H1 (cell line): ENCODE results near the gene LAP3. TPM values are rescaled to one million over a fixed set of nuclear protein-coding genes. Genes with fewer than 3 reads are reported as not detected.

Experiments used
- CTCF ChIA-PET: fragments of 300-600 bp; sonication (Branson Sonifier 250); formaldehyde crosslinking; loops from one replicate; lab custom pipeline; 2021; ENCODE audit not compliant: partially characterized antibody; lab: Charles Lee
- POLR2A ChIA-PET: fragments of 300-600 bp; sonication (Branson Sonifier 250); formaldehyde crosslinking; loops from one replicate; lab custom pipeline; 2021; ENCODE audit warnings: inconsistent platforms; ENCODE audit not compliant: partially characterized antibody; lab: Charles Lee
- DNase-seq, 2 experiments: peaks; one replicate each; pipeline versions ENCODE4 v3.0.0 to v3.0.0-alpha.2; 2010 to 2022; ENCODE audit warnings: low spot score in 2 of 2, low read depth in 1 of 2, mixed read lengths in 1 of 2
- FAIRE-seq: peaks from 2 replicates; lab custom pipeline; 2011; peaks lifted over from hg19 to GRCh38; lab: Jason Lieb, UNC
- H2AFZ ChIP-seq: 2 replicates; pipeline ENCODE4 v1.8.1; 2012; ENCODE audit warnings: low read length, inconsistent platforms
- H2AK5ac ChIP-seq: 2 replicates; pipeline ENCODE4 v1.6.1; 2013; ENCODE audit warnings: low read depth, low read length
- H2BK120ac ChIP-seq: replicated peaks from 2 replicates; pipeline ENCODE3; 2013; ENCODE audit warnings: low read depth, low read length, inconsistent platforms
- H2BK12ac ChIP-seq: 2 replicates; pipeline ENCODE4 v1.6.1; 2013; ENCODE audit warnings: low read depth, low read length
- H2BK15ac ChIP-seq: 2 replicates; pipeline ENCODE4 v1.6.1; 2013; ENCODE audit warnings: low read length
- H2BK20ac ChIP-seq: 2 replicates; pipeline ENCODE4 v1.6.1; 2013; ENCODE audit warnings: low read length
- H2BK5ac ChIP-seq: 2 replicates; pipeline ENCODE4 v1.6.1; 2013; ENCODE audit warnings: low read depth, low read length
- H3K14ac ChIP-seq: 2 replicates; pipeline ENCODE4 v1.6.1; 2013; ENCODE audit warnings: inconsistent platforms; ENCODE audit not compliant: insufficient read length
- H3K18ac ChIP-seq: 2 replicates; pipeline ENCODE4 v1.6.1; 2013; ENCODE audit warnings: low read length; ENCODE audit errors: extremely low read depth
- H3K23ac ChIP-seq: 2 replicates; pipeline ENCODE4 v1.6.1; 2013; ENCODE audit warnings: inconsistent platforms; ENCODE audit not compliant: insufficient read length
- H3K23me2 ChIP-seq: 2 replicates; pipeline ENCODE4 v1.6.1; 2013; ENCODE audit warnings: low read depth, low read length
- H3K27ac ChIP-seq: 2 replicates; pipeline ENCODE4 v1.6.1; 2011; ENCODE audit warnings: low read depth, low read length, inconsistent platforms
- H3K27me3 ChIP-seq, 4 experiments: replicated peaks in 1 of 4; 1 replicate in 1 of 4; 2 replicates in 3 of 4; pipeline versions ENCODE4 v1.6.1 to v1.8.1; 2011 to 2013; ENCODE audit warnings: low read length in 3 of 4, mild to moderate bottlenecking in 3 of 4, inconsistent platforms in 2 of 4, mixed read lengths in 2 of 4, moderate library complexity in 1 of 4; ENCODE audit not compliant: control insufficient read depth in 3 of 4, insufficient read depth in 3 of 4; ENCODE audit errors: extremely low read depth in 1 of 4
- H3K36me3 ChIP-seq, 4 experiments: 2 replicates each; pipeline versions ENCODE4 v1.6.1 to v1.8.1; 2011 to 2013; ENCODE audit warnings: mild to moderate bottlenecking in 4 of 4, low read length in 3 of 4, moderate library complexity in 2 of 4, control low read depth in 1 of 4, inconsistent platforms in 1 of 4; ENCODE audit not compliant: insufficient read depth in 4 of 4, control insufficient read depth in 2 of 4
- H3K4ac ChIP-seq: replicated peaks from 2 replicates; pipeline ENCODE3; 2013; ENCODE audit warnings: low read length, low read depth, mixed read lengths, inconsistent platforms; ENCODE audit not compliant: insufficient read length
- H3K4me1 ChIP-seq, 4 experiments: replicated peaks in 1 of 4; 1 replicate in 1 of 4; 2 replicates in 3 of 4; pipeline versions ENCODE4 v1.6.1 to v1.8.1; 2011 to 2013; ENCODE audit warnings: low read length in 3 of 4, inconsistent platforms in 2 of 4, mixed read lengths in 1 of 4; ENCODE audit not compliant: insufficient read depth in 4 of 4, control insufficient read depth in 3 of 4
- H3K4me2 ChIP-seq, 2 experiments: 2 replicates each; pipeline versions ENCODE4 v1.6.1 to v1.8.1; 2011 to 2013; ENCODE audit warnings: low read depth in 2 of 2, low read length in 2 of 2, control low read depth in 1 of 2, inconsistent platforms in 1 of 2, mild to moderate bottlenecking in 1 of 2; ENCODE audit not compliant: insufficient read depth in 1 of 2
- H3K4me3 ChIP-seq, 4 experiments: fragments of 200-600, 300-600 bp in 1 of 4; sonication (generic), shearing (Covaris generic), sonication (Bioruptor Twin) in 1 of 4; 2 replicates each; pipeline versions ENCODE4 v1.5.1 to v1.8.1; 2011 to 2016; ENCODE audit warnings: low read length in 4 of 4, low read depth in 3 of 4, control low read depth in 2 of 4, inconsistent platforms in 2 of 4, mild to moderate bottlenecking in 2 of 4, mixed read lengths in 1 of 4, moderate library complexity in 1 of 4; ENCODE audit not compliant: insufficient read depth in 2 of 4; ENCODE audit errors: extremely low read depth in 1 of 4
- H3K56ac ChIP-seq: replicated peaks from 2 replicates; pipeline ENCODE3; 2013; ENCODE audit warnings: low read depth, mild to moderate bottlenecking, mixed read lengths, low read length, inconsistent platforms; ENCODE audit not compliant: insufficient read length
- H3K79me1 ChIP-seq: 2 replicates; pipeline ENCODE4 v1.6.1; 2013; ENCODE audit warnings: low read depth, low read length, control low read depth
- H3K79me2 ChIP-seq, 2 experiments: 2 replicates each; pipeline versions ENCODE4 v1.6.1 to v1.8.1; 2012 to 2013; ENCODE audit warnings: low read length in 2 of 2, mild to moderate bottlenecking in 2 of 2, inconsistent platforms in 1 of 2; ENCODE audit not compliant: insufficient read depth in 2 of 2, control insufficient read depth in 1 of 2
- H3K9ac ChIP-seq, 4 experiments: replicated peaks in 1 of 4; 1 replicate in 1 of 4; 2 replicates in 3 of 4; pipeline versions ENCODE4 v1.6.1 to v1.8.1; 2011 to 2013; ENCODE audit warnings: low read depth in 3 of 4, low read length in 3 of 4, control low read depth in 2 of 4, mild to moderate bottlenecking in 2 of 4, moderate library complexity in 2 of 4, inconsistent platforms in 1 of 4; ENCODE audit errors: extremely low read depth in 1 of 4
- H3K9me3 ChIP-seq, 2 experiments: 2 replicates each; pipeline versions ENCODE4 v1.6.1 to v1.8.1; 2012 to 2013; ENCODE audit warnings: mild to moderate bottlenecking in 2 of 2, moderate library complexity in 2 of 2, control low read depth in 1 of 2, inconsistent platforms in 1 of 2, low read depth in 1 of 2, low read length in 1 of 2, mixed read lengths in 1 of 2; ENCODE audit not compliant: insufficient read depth in 2 of 2
- H4K20me1 ChIP-seq, 2 experiments: replicated peaks in 1 of 2; 2 replicates each; pipeline versions ENCODE3 to v1.8.1; 2011 to 2013; ENCODE audit warnings: inconsistent platforms in 2 of 2, low read length in 2 of 2, mild to moderate bottlenecking in 1 of 2; ENCODE audit not compliant: insufficient read depth in 2 of 2, control insufficient read depth in 1 of 2
- H4K5ac ChIP-seq: 2 replicates; pipeline ENCODE4 v1.6.1; 2013; ENCODE audit warnings: low read length, low read depth, mixed read lengths, inconsistent platforms; ENCODE audit not compliant: insufficient read length
- H4K8ac ChIP-seq: 2 replicates; pipeline ENCODE4 v1.8.0; 2013; ENCODE audit warnings: mild to moderate bottlenecking, moderate library complexity, low read length, inconsistent platforms; ENCODE audit not compliant: insufficient read depth; ENCODE audit errors: extremely low read depth
- H4K91ac ChIP-seq: replicated peaks from 2 replicates; pipeline ENCODE3; 2013; ENCODE audit warnings: low read length, mixed read lengths, inconsistent platforms; ENCODE audit not compliant: insufficient read length
- JUND ChIP-seq: IDR thresholded peaks from 2 replicates; pipeline ENCODE4 v1.6.1; 2011; ENCODE audit warnings: mild to moderate bottlenecking, improper control_type of control experiment, low read length
- KDM4A ChIP-seq: IDR thresholded peaks from one replicate; pipeline ENCODE4 v1.7.1; 2012; ENCODE audit warnings: low read depth, mild to moderate bottlenecking, moderate library complexity, low read length, inconsistent platforms; ENCODE audit not compliant: severe bottlenecking
- WGBS, 2 experiments: shearing (Covaris generic) in 1 of 2; methylation state at CpG; one replicate each; pipeline versions ENCODE4 v1.1.6 to v1.1.7; 2013 to 2015; ENCODE audit warnings: low lambda C conversion rate in 2 of 2, mixed read lengths in 2 of 2, inconsistent platforms in 1 of 2, low coverage in 1 of 2, missing lambda C conversion rate in 1 of 2; ENCODE audit not compliant: insufficient replicate concordance in 2 of 2, insufficient coverage in 1 of 2, insufficient read length in 1 of 2; ENCODE audit errors: extremely low coverage in 1 of 2, missing lambda C conversion rate in 1 of 2; 5-methylcytosine and 5-hydroxymethylcytosine counted together
- polyA plus RNA-seq, 7 experiments: library from polyadenylated mRNA; depleted of rRNA in 3 of 7; stranded (reverse) in 5 of 7; unstranded in 2 of 7; fragments of >200 nt in 5 of 7; fragments of 200-250 nt in 2 of 7; gene quantifications; 1 replicate in 5 of 7; 2 replicates in 1 of 7; 4 replicates in 1 of 7; pipeline versions ENCODE4 v1.2.1 to v1.2.3, GENCODE V29; 2011 to 2013; ENCODE audit warnings: missing spikeins in 2 of 7, mixed read lengths in 2 of 7
- total RNA-seq: library from RNA; stranded (reverse); fragmentation: NEBNext Ultra II Directional; extraction: Animal tissue kit (Norgen Biotek cat#: 25700); gene quantifications from 2 replicates; pipeline ENCODE4 v1.2.1, GENCODE V29; 2021

The LAP3 gene
- total and polyA plus RNA-seq, 2 of the 8 experiments (the other 6 are each of a cell fraction or from before 2014, with no cell fraction given) = 28.3 to 50.9 TPM

- no peak overlapping the region for H3K23ac ChIP-seq
- no peak overlapping the region for H2AK5ac ChIP-seq
- no peak overlapping the region for H3K56ac ChIP-seq
- ChIA-PET POLR2A (no interaction called here), CTCF (no interaction called here)
- no peak overlapping the region for H4K91ac ChIP-seq
- no peak overlapping the region for H2BK12ac ChIP-seq
- H2BK5ac ChIP-seq = no peak overlapping the region
- no peak overlapping the region for H2BK20ac ChIP-seq
- no peak overlapping the region for H3K18ac ChIP-seq
- H2BK120ac ChIP-seq = no peak overlapping the region
- no peaks in the 10 kb centered on the region for H3K4me1 ChIP-seq
- no peak overlapping the region; the same call in 1 of the 2 replicates for H4K8ac ChIP-seq
- H3K27ac ChIP-seq = no peak overlapping the region
- no peaks in the 10 kb centered on the region for H3K36me3 ChIP-seq
- H3K4ac ChIP-seq = no peak overlapping the region
- no peak overlapping the region for H3K4me3 ChIP-seq
- H3K9ac ChIP-seq = no peak overlapping the region
- no peaks in the 10 kb centered on the region for H3K79me1 ChIP-seq
- no peaks in the 10 kb centered on the region for H3K79me2 ChIP-seq
- no peak for DNase-seq
- no peaks in the 10 kb centered on the region; the same call in 1 of the 2 replicates for H3K23me2 ChIP-seq
- 89% methylated on average over 2 of the region's 2 CpGs; no CpG with 5 or more reads in 1 of the 2 experiments for WGBS, 2 experiments
- no peak overlapping the region for H2AFZ ChIP-seq
- H4K20me1 ChIP-seq = peaks cover 0 to 4% of the 10 kb centered on the region in 2 experiments
- no peak overlapping the region for H2BK15ac ChIP-seq
- H3K9me3 ChIP-seq = no peaks in the 10 kb centered on the region
- no peak overlapping the region for H4K5ac ChIP-seq
- H3K14ac ChIP-seq = no peak overlapping the region
- no peaks in the 10 kb centered on the region for H3K27me3 ChIP-seq
- H3K4me2 ChIP-seq = no peak overlapping the region
- no peak for FAIRE-seq
- TF ChIP-seq JUND (no peak), KDM4A (no peak)
Observed at GRCh38 chr4:17650406-17650805, 73.4 kb downstream of the LAP3 start.
